ENCODE measurements around the gene DISC1.

DISC1 gene

GRCh38 chr1:231719485-231720183, 93.0 kb downstream of the DISC1 start:
- Histone ChIP-seq H3K4me3 (ENCODE audit: low read length in 2 of 2) (no peak overlapping the region), H3K14ac (ENCODE audit: low read length) (no peak overlapping the region), H3K9ac (ENCODE audit: low read depth, low read length, poor library complexity) (no peak overlapping the region), H2BK12ac (ENCODE audit: low read length) (no peak overlapping the region), H2AK5ac (ENCODE audit: low read depth, low read length) (no peak overlapping the region), H2BK120ac (ENCODE audit: low read depth, low read length) (no peak overlapping the region), H3K36me3 (replicated peaks in 1 of 2; ENCODE audit: control insufficient read depth in 2 of 2, insufficient read depth in 2 of 2, low read length in 2 of 2) (no peaks in the 10 kb centered on the region), H3K18ac (ENCODE audit: low read length) (no peak overlapping the region), H4K91ac (ENCODE audit: low read depth, low read length, poor library complexity) (no peak overlapping the region), H4K8ac (ENCODE audit: low read depth, low read length) (no peak overlapping the region), H3K23ac (ENCODE audit: low read depth, low read length, poor library complexity) (no peak overlapping the region), H3K4me2 (ENCODE audit: insufficient read depth, low read length, poor library complexity, severe bottlenecking) (no peak overlapping the region), H3K4me1 (ENCODE audit: control insufficient read depth in 2 of 2, insufficient read depth in 1 of 2, low read depth in 1 of 2, low read length in 2 of 2) (peaks cover 0 to 4% of the 10 kb centered on the region in 2 donors), H2BK5ac (ENCODE audit: low read length) (no peak overlapping the region), H3K79me1 (ENCODE audit: low read depth, low read length) (no peaks in the 10 kb centered on the region), H2BK15ac (ENCODE audit: low read length) (no peak overlapping the region), H3K27ac (replicated peaks; ENCODE audit: low read length) (no peak overlapping the region), H3K27me3 (ENCODE audit: control insufficient read depth in 3 of 3, insufficient read depth in 3 of 3, low read depth in 1 of 3, low read length in 3 of 3) (no peaks in the 10 kb centered on the region), H3K4ac (ENCODE audit: low read length) (no peak overlapping the region), H2AFZ (ENCODE audit: low read length) (no peak overlapping the region), H3K9me3 (replicated peaks in 1 of 2; ENCODE audit: control insufficient read depth in 2 of 2, insufficient read depth in 1 of 2, low read depth in 1 of 2, low read length in 2 of 2) (no peaks in the 10 kb centered on the region)
- no CpG with 5 or more reads among the region's 7 CpGs for WGBS, 2 donors (ENCODE audit: extremely low coverage in 2 of 2, insufficient read length in 2 of 2, insufficient replicate concordance in 1 of 2)
- no peak for DNase-seq (ENCODE audit: low spot score)

GRCh38 chr1:231720652-231721325, 94.2 kb downstream of the DISC1 start:
- H2BK15ac ChIP-seq (ENCODE audit: low read length), result no peak overlapping the region

GRCh38 chr1:231721436-231721835, 94.8 kb downstream of the DISC1 start:
- Histone ChIP-seq H3K27me3 (ENCODE audit: control insufficient read depth in 3 of 3, insufficient read depth in 3 of 3, low read depth in 1 of 3, low read length in 3 of 3) (no peaks in the 10 kb centered on the region), H3K4me3 (ENCODE audit: low read length in 2 of 2) (no peak overlapping the region), H3K4ac (ENCODE audit: low read length) (no peak overlapping the region), H4K91ac (ENCODE audit: low read depth, low read length, poor library complexity) (no peak overlapping the region), H2AFZ (ENCODE audit: low read length) (no peak overlapping the region), H2BK12ac (ENCODE audit: low read length) (no peak overlapping the region), H3K9ac (ENCODE audit: low read depth, low read length, poor library complexity) (no peak overlapping the region), H3K4me1 (ENCODE audit: control insufficient read depth in 2 of 2, insufficient read depth in 1 of 2, low read depth in 1 of 2, low read length in 2 of 2) (peaks cover 0 to 5% of the 10 kb centered on the region in 2 donors), H4K8ac (ENCODE audit: low read depth, low read length) (no peak overlapping the region), H2BK120ac (ENCODE audit: low read depth, low read length) (no peak overlapping the region), H2BK5ac (ENCODE audit: low read length) (no peak overlapping the region), H3K18ac (ENCODE audit: low read length) (no peak overlapping the region), H3K27ac (replicated peaks; ENCODE audit: low read length) (no peak overlapping the region), H2AK5ac (ENCODE audit: low read depth, low read length) (no peak overlapping the region), H3K9me3 (replicated peaks in 1 of 2; ENCODE audit: control insufficient read depth in 2 of 2, insufficient read depth in 1 of 2, low read depth in 1 of 2, low read length in 2 of 2) (no peaks in the 10 kb centered on the region), H2BK15ac (ENCODE audit: low read length) (no peak overlapping the region), H3K79me1 (ENCODE audit: low read depth, low read length) (no peaks in the 10 kb centered on the region), H3K36me3 (replicated peaks in 1 of 2; ENCODE audit: control insufficient read depth in 2 of 2, insufficient read depth in 2 of 2, low read length in 2 of 2) (no peaks in the 10 kb centered on the region), H3K14ac (ENCODE audit: low read length) (no peak overlapping the region), H3K23ac (ENCODE audit: low read depth, low read length, poor library complexity) (no peak overlapping the region), H3K4me2 (ENCODE audit: insufficient read depth, low read length, poor library complexity, severe bottlenecking) (no peak overlapping the region)
- no peak for DNase-seq (ENCODE audit: low spot score)

More at GRCh38 chr1:231720652-231721325, 94.2 kb downstream of the DISC1 start:
- H4K91ac ChIP-seq (ENCODE audit: low read depth, low read length, poor library complexity), result no peak overlapping the region
- no peak overlapping the region for H3K18ac ChIP-seq (ENCODE audit: low read length)
- DNase-seq (ENCODE audit: low spot score), result no peak
- H2AFZ ChIP-seq (ENCODE audit: low read length), result no peak overlapping the region
- no peak overlapping the region for H3K4me2 ChIP-seq (ENCODE audit: insufficient read depth, low read length, poor library complexity, severe bottlenecking)
- no peak overlapping the region for H3K4me3 ChIP-seq (ENCODE audit: low read length in 2 of 2)
- H2BK120ac ChIP-seq (ENCODE audit: low read depth, low read length), result no peak overlapping the region
- H3K23ac ChIP-seq (ENCODE audit: low read depth, low read length, poor library complexity), result no peak overlapping the region
- no peak overlapping the region for H2BK5ac ChIP-seq (ENCODE audit: low read length)
- no CpG with 5 or more reads among the region's 5 CpGs for WGBS, 2 donors (ENCODE audit: extremely low coverage in 2 of 2, insufficient read length in 2 of 2, insufficient replicate concordance in 1 of 2)
- H2BK12ac ChIP-seq (ENCODE audit: low read length), result no peak overlapping the region
- peaks cover 0 to 8% of the 10 kb centered on the region in 2 donors for H3K4me1 ChIP-seq (ENCODE audit: control insufficient read depth in 2 of 2, insufficient read depth in 1 of 2, low read depth in 1 of 2, low read length in 2 of 2)
- no peak overlapping the region for H3K4ac ChIP-seq (ENCODE audit: low read length)
- H3K79me1 ChIP-seq (ENCODE audit: low read depth, low read length), result no peaks in the 10 kb centered on the region
- H2AK5ac ChIP-seq (ENCODE audit: low read depth, low read length), result no peak overlapping the region
- no peaks in the 10 kb centered on the region for H3K9me3 ChIP-seq (replicated peaks in 1 of 2; ENCODE audit: control insufficient read depth in 2 of 2, insufficient read depth in 1 of 2, low read depth in 1 of 2, low read length in 2 of 2)
- H3K27me3 ChIP-seq (ENCODE audit: control insufficient read depth in 3 of 3, insufficient read depth in 3 of 3, low read depth in 1 of 3, low read length in 3 of 3), result no peaks in the 10 kb centered on the region
- no peak overlapping the region for H4K8ac ChIP-seq (ENCODE audit: low read depth, low read length)
- H3K14ac ChIP-seq (ENCODE audit: low read length), result no peak overlapping the region
- H3K9ac ChIP-seq (ENCODE audit: low read depth, low read length, poor library complexity), result no peak overlapping the region
- H3K36me3 ChIP-seq (replicated peaks in 1 of 2; ENCODE audit: control insufficient read depth in 2 of 2, insufficient read depth in 2 of 2, low read length in 2 of 2), result no peaks in the 10 kb centered on the region
- H3K27ac ChIP-seq (replicated peaks; ENCODE audit: low read length), result no peak overlapping the region

DNA sequence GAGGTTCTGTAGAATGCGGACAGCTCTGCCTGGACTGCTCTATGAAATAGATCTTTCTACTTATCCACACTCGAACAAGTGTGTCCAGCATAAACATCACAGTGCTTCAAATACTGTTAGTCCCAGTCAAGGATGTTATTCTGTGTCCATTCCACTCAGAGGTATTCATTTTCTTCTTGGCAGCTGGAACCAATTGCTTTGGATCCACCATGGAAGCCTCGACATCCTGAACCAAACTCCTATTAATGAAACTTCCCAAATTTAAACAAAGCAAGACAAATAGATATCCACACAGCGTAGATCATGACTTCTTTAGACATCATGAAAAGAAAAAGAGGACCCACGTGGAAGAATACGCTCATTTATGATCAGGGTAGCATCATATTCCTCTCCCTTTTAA, 95.8 kb downstream of the DISC1 start:
- H3K4me1 ChIP-seq (ENCODE audit: control insufficient read depth in 2 of 2, insufficient read depth in 1 of 2, low read depth in 1 of 2, low read length in 2 of 2), result peaks cover 0 to 5% of the 10 kb centered on the region in 2 donors
- H2BK5ac ChIP-seq (ENCODE audit: low read length), result no peak overlapping the region
- H3K9ac ChIP-seq (ENCODE audit: low read depth, low read length, poor library complexity), result no peak overlapping the region
- H3K4me2 ChIP-seq (ENCODE audit: insufficient read depth, low read length, poor library complexity, severe bottlenecking), result no peak overlapping the region
- no CpG with 5 or more reads among the region's 6 CpGs for WGBS, 2 donors (ENCODE audit: extremely low coverage in 2 of 2, insufficient read length in 2 of 2, insufficient replicate concordance in 1 of 2)
- H3K4me3 ChIP-seq (ENCODE audit: low read length in 2 of 2), result no peak overlapping the region
- no peak overlapping the region for H2BK120ac ChIP-seq (ENCODE audit: low read depth, low read length)
- no peak overlapping the region for H4K91ac ChIP-seq (ENCODE audit: low read depth, low read length, poor library complexity)
- DNase-seq (ENCODE audit: low spot score), result no peak
- H2BK15ac ChIP-seq (ENCODE audit: low read length), result no peak overlapping the region
- H3K9me3 ChIP-seq (replicated peaks in 1 of 2; ENCODE audit: control insufficient read depth in 2 of 2, insufficient read depth in 1 of 2, low read depth in 1 of 2, low read length in 2 of 2), result no peaks in the 10 kb centered on the region
- no peak overlapping the region for H4K8ac ChIP-seq (ENCODE audit: low read depth, low read length)
- no peak overlapping the region for H2AFZ ChIP-seq (ENCODE audit: low read length)
- H2BK12ac ChIP-seq (ENCODE audit: low read length), result no peak overlapping the region
- H3K36me3 ChIP-seq (replicated peaks in 1 of 2; ENCODE audit: control insufficient read depth in 2 of 2, insufficient read depth in 2 of 2, low read length in 2 of 2), result no peaks in the 10 kb centered on the region
- no peak overlapping the region for H2AK5ac ChIP-seq (ENCODE audit: low read depth, low read length)
- H3K23ac ChIP-seq (ENCODE audit: low read depth, low read length, poor library complexity), result no peak overlapping the region
- no peaks in the 10 kb centered on the region for H3K79me1 ChIP-seq (ENCODE audit: low read depth, low read length)
- no peak overlapping the region for H3K27ac ChIP-seq (replicated peaks; ENCODE audit: low read length)
- no peaks in the 10 kb centered on the region for H3K27me3 ChIP-seq (ENCODE audit: control insufficient read depth in 3 of 3, insufficient read depth in 3 of 3, low read depth in 1 of 3, low read length in 3 of 3)
- no peak overlapping the region for H3K18ac ChIP-seq (ENCODE audit: low read length)
- H3K14ac ChIP-seq (ENCODE audit: low read length), result no peak overlapping the region
- no peak overlapping the region for H3K4ac ChIP-seq (ENCODE audit: low read length)

Data from neuronal stem cell (in vitro differentiated cells).